Esophagus muscularis mucosa (tissue), 4 donors: Measurements from ENCODE around the gene DPYSL3.

Source experiments
- EP300 ChIP-seq: sonication (generic); formaldehyde crosslinking; IDR thresholded peaks from one replicate; pipeline ENCODE4 v1.6.1; 2017; ENCODE audit warnings: antibody characterized with exemption
- POLR2A ChIP-seq: fragments of 450-650 bp; IDR thresholded peaks from one replicate; pipeline ENCODE4 v1.6.1; 2017; ENCODE audit warnings: antibody characterized with exemption, moderate library complexity, mild to moderate bottlenecking, low read depth
- POLR2AphosphoS5 ChIP-seq, 2 donors: sonication (generic); formaldehyde crosslinking; IDR thresholded peaks; one replicate each; pipeline ENCODE4 v1.6.1; 2017; ENCODE audit warnings: antibody characterized with exemption in 2 of 2
- TF ChIP-seq, protein P1 (sequence below), 3 experiments: fragments of 200-600 bp in 2 of 3; fragments of 450-650 bp in 1 of 3; sonication (generic) in 2 of 3; IDR thresholded peaks; one replicate each; pipeline ENCODE4 v1.5.1; 2017 to 2019; ENCODE audit warnings: antibody characterized with exemption in 3 of 3, mild to moderate bottlenecking in 2 of 3, moderate library complexity in 1 of 3

GRCh38 chr5:147512659-147513379, 3.0 kb upstream of the DPYSL3 start:
- no peak for TF ChIP-seq POLR2AphosphoS5 (IDR thresholded peaks at IDR 0.05)
- TF ChIP-seq, protein P1, sequence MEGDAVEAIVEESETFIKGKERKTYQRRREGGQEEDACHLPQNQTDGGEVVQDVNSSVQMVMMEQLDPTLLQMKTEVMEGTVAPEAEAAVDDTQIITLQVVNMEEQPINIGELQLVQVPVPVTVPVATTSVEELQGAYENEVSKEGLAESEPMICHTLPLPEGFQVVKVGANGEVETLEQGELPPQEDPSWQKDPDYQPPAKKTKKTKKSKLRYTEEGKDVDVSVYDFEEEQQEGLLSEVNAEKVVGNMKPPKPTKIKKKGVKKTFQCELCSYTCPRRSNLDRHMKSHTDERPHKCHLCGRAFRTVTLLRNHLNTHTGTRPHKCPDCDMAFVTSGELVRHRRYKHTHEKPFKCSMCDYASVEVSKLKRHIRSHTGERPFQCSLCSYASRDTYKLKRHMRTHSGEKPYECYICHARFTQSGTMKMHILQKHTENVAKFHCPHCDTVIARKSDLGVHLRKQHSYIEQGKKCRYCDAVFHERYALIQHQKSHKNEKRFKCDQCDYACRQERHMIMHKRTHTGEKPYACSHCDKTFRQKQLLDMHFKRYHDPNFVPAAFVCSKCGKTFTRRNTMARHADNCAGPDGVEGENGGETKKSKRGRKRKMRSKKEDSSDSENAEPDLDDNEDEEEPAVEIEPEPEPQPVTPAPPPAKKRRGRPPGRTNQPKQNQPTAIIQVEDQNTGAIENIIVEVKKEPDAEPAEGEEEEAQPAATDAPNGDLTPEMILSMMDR (IDR thresholded peaks at IDR 0.05): no peak
- no peak for TF ChIP-seq EP300
- no peak for TF ChIP-seq POLR2A
